Measurements from ENCODE around the gene INSM2. TPM values are rescaled to one million over a fixed set of nuclear protein-coding genes. Genes with fewer than 3 reads are reported as not detected.
A peak's percentile ranks its signal among the peaks of the same experiment; 100 is the strongest.

Gene INSM2
- total RNA-seq, 1 donor from 2014 or later = 0.98 TPM

GRCh38 chr14:35532783-35533356 is 1.1 kb upstream of the INSM2 start:
- DNase-seq (ENCODE audit: extremely low spot score in 2 of 2) = no peak
- peak overlapping the region; percentile 45 to 58 for H3K4me3 ChIP-seq
- H3K27me3 ChIP-seq = no peaks in the 10 kb centered on the region
- no peak for TF ChIP-seq POLR2AphosphoS5 (IDR thresholded peaks at IDR 0.05; ENCODE audit: insufficient read depth in 1 of 2, low read depth in 1 of 2)
- intact Hi-C loops (cut with DNase I) = no loop called here
- H3K4me1 ChIP-seq = peaks cover 29% of the 10 kb centered on the region
- H3K36me3 ChIP-seq = no peaks in the 10 kb centered on the region
- no peaks in the 10 kb centered on the region for H3K9me3 ChIP-seq
- no peak overlapping the region for H3K27ac ChIP-seq

- Histone ChIP-seq H3K4me1 (peaks cover 29% of the 10 kb centered on the region), H3K27ac (no peak overlapping the region), H3K36me3 (no peaks in the 10 kb centered on the region), H3K4me3 (peak overlapping the region; percentile 45 to 58), H3K9me3 (no peaks in the 10 kb centered on the region), H3K27me3 (no peaks in the 10 kb centered on the region)
- DNase-seq (ENCODE audit: extremely low spot score in 2 of 2) = no peak
- TF ChIP-seq, protein P1, sequence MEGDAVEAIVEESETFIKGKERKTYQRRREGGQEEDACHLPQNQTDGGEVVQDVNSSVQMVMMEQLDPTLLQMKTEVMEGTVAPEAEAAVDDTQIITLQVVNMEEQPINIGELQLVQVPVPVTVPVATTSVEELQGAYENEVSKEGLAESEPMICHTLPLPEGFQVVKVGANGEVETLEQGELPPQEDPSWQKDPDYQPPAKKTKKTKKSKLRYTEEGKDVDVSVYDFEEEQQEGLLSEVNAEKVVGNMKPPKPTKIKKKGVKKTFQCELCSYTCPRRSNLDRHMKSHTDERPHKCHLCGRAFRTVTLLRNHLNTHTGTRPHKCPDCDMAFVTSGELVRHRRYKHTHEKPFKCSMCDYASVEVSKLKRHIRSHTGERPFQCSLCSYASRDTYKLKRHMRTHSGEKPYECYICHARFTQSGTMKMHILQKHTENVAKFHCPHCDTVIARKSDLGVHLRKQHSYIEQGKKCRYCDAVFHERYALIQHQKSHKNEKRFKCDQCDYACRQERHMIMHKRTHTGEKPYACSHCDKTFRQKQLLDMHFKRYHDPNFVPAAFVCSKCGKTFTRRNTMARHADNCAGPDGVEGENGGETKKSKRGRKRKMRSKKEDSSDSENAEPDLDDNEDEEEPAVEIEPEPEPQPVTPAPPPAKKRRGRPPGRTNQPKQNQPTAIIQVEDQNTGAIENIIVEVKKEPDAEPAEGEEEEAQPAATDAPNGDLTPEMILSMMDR (IDR thresholded peaks at IDR 0.05) = no peak
- TF ChIP-seq POLR2AphosphoS5 (IDR thresholded peaks at IDR 0.05; ENCODE audit: insufficient read depth in 1 of 2, low read depth in 1 of 2) = no peak
- TF ChIP-seq POLR2A (IDR thresholded peaks at IDR 0.05) = no peak
- intact Hi-C loops (cut with DNase I) = no loop called here
Observed at GRCh38 chr14:35534208-35534872, 376 bp downstream of the INSM2 start.

- peaks cover 29% of the 10 kb centered on the region for H3K4me1 ChIP-seq
- peak overlapping the region; percentile 45 to 58 for H3K4me3 ChIP-seq
- no peaks in the 10 kb centered on the region for H3K27me3 ChIP-seq
- intact Hi-C loops (cut with DNase I) = no loop called here
- no peak for DNase-seq (ENCODE audit: extremely low spot score in 2 of 2)
- no peak overlapping the region for H3K27ac ChIP-seq
- H3K9me3 ChIP-seq = no peaks in the 10 kb centered on the region
- H3K36me3 ChIP-seq = peaks cover 0 to 4% of the 10 kb centered on the region in 2 donors
- TF ChIP-seq POLR2AphosphoS5 (IDR thresholded peaks at IDR 0.05; ENCODE audit: insufficient read depth in 1 of 2, low read depth in 1 of 2) = no peak
- TF ChIP-seq, protein P1 (IDR thresholded peaks at IDR 0.05) = no peak
- TF ChIP-seq POLR2A (IDR thresholded peaks at IDR 0.05) = no peak
Observed at GRCh38 chr14:35534873-35535482, 1.0 kb downstream of the INSM2 start.

- Histone ChIP-seq H3K4me3 (peak overlapping the region in 1 of 2 donors; percentile 58), H3K9me3 (no peaks in the 10 kb centered on the region), H3K4me1 (peaks cover 29% of the 10 kb centered on the region), H3K27me3 (no peaks in the 10 kb centered on the region), H3K36me3 (peaks cover 0 to 4% of the 10 kb centered on the region in 2 donors), H3K27ac (no peak overlapping the region)
- TF ChIP-seq POLR2A (IDR thresholded peaks at IDR 0.05) = no peak
- TF ChIP-seq, protein P1 (IDR thresholded peaks at IDR 0.05) = no peak
- no peak for TF ChIP-seq POLR2AphosphoS5 (IDR thresholded peaks at IDR 0.05; ENCODE audit: insufficient read depth in 1 of 2, low read depth in 1 of 2)
- DNase-seq (ENCODE audit: extremely low spot score in 2 of 2) = no peak
- intact Hi-C loops (cut with DNase I) = no loop called here
Observed at GRCh38 chr14:35535483-35536112, 1.6 kb downstream of the INSM2 start.

DNA sequence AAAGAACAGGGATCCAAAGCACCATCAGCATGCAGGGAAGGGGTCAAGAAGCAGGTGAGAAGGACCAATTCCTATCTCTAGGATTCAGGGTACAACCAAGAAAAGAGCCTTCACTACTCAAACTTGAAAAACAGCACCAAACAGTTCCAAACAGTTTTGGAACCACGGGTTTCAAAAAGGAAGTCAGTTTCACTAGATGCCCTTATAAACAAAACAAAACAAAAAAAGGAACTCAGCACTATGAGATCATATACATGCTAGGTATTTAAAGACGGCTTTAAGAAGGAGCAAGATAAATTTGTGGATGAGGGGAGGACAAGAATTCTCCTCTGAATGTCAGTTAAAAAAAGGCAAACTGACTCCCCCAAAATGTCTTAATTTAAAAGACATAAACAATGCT is 6.0 kb downstream of the INSM2 start:
- Histone ChIP-seq H3K27me3 (no peaks in the 10 kb centered on the region), H3K4me1 (peaks cover 8% of the 10 kb centered on the region), H3K27ac (no peak overlapping the region), H3K9me3 (no peaks in the 10 kb centered on the region), H3K36me3 (peaks cover 0 to 4% of the 10 kb centered on the region in 2 donors), H3K4me3 (no peak overlapping the region)
- TF ChIP-seq POLR2AphosphoS5 (IDR thresholded peaks at IDR 0.05; ENCODE audit: insufficient read depth in 1 of 2, low read depth in 1 of 2) = no peak
- TF ChIP-seq, protein P1 (IDR thresholded peaks at IDR 0.05) = no peak
- TF ChIP-seq POLR2A (IDR thresholded peaks at IDR 0.05) = no peak
- intact Hi-C loops (cut with DNase I) = no loop called here
- DNase-seq (ENCODE audit: extremely low spot score in 2 of 2) = no peak
